SIG-M5 treated with dmso at 0.1 percent for 504 hours (cell line): Measurements from ENCODE around the gene PIAS4.
A peak's percentile ranks its signal among the peaks of the same experiment; 100 is the strongest.

Experiments
- DNase-seq: peaks from one replicate; lab custom pipeline; 2025; ENCODE audit not compliant: unreplicated experiment; lab: John Stamatoyannopoulos, UW

PIAS4 gene

DNA sequence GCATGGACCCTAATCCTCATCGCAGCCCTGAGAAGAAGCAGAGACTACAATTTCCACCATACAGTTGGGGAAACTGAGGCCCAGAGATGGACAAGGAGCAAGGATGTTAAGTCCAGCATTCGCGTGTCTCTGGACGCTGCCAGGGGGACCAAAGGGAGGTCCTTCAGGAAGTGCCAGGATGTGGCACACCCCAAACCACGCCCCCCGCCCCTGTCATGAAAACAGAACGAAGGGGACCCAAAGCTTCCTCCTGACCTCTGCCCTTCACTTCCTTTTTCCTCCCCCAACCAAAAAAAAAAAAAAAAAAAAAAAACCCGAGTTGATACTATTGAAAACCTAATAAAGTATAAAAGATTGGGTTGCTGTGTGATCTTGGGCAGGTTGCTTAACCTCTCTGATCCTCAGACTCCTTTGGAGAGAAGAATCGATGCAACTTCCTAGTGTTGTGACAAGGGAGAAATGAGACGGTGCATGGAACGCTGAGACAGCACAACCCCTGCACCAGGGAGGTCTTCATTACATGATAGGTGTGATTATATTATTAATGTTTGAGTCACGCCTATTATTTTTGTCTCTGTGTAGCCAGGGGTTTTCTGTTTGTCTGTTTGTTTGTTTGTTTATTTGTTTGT, 61.9 kb downstream of the PIAS4 start:
- DNase-seq: peak; percentile 17

DNA sequence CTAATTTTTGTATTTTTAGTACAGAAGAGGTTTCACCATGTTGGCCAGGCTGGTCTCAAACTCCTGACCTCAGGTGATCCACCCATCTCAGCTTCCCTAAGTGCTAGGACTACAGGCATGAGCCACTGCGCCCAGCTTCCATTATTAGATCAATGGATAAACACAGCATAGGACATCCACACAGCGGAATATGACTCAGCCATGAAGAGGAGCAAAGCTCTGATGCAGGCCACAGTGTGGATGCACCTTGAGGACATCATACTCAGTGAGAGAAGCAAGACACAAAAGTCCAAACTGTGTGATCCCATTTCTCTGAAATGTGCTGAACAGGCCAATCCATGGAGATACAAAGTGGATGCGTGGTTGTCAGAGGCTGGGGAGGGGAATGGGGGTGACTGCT, 64.1 kb downstream of the PIAS4 start:
- DNase-seq: no peak

DNA sequence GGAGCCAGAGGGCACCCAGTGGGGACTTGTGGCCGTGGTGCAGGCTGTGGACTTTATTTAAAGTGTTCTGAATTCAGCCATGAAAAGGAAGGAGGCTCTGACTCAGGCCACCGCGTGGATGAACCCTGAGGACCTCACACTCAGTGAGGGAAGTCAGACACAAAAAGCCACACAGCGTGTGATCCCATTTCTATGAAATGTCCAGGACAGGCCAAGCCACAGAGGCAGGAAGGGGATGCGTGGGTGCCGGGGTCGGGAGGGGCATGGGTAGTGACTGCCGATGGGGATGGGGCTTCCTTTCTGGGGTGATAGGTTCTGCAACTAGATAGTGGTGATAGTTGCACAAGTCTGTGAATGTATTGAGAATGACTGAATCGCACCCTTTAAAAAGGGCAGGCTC, 67.8 kb downstream of the PIAS4 start:
- peak; percentile 37 for DNase-seq

DNA sequence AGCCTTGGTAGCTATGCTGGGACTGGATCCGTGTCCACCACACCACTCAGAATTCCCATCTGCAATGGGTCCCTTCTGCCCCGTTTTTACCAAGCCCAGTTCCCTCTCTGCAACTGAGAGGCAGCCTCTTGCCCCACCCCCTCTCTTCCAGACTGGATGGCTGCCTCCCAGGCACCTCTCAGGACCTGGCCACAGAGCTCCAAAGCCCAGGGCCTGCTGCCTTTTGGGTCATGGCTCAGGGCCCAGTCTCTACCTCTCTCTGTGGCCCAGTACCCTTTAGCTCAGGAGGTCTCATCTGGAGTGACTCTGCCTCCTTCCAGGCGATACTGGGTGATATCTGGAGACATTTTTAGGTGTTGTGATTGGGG, 69.5 kb downstream of the PIAS4 start:
- DNase-seq: no peak

DNA sequence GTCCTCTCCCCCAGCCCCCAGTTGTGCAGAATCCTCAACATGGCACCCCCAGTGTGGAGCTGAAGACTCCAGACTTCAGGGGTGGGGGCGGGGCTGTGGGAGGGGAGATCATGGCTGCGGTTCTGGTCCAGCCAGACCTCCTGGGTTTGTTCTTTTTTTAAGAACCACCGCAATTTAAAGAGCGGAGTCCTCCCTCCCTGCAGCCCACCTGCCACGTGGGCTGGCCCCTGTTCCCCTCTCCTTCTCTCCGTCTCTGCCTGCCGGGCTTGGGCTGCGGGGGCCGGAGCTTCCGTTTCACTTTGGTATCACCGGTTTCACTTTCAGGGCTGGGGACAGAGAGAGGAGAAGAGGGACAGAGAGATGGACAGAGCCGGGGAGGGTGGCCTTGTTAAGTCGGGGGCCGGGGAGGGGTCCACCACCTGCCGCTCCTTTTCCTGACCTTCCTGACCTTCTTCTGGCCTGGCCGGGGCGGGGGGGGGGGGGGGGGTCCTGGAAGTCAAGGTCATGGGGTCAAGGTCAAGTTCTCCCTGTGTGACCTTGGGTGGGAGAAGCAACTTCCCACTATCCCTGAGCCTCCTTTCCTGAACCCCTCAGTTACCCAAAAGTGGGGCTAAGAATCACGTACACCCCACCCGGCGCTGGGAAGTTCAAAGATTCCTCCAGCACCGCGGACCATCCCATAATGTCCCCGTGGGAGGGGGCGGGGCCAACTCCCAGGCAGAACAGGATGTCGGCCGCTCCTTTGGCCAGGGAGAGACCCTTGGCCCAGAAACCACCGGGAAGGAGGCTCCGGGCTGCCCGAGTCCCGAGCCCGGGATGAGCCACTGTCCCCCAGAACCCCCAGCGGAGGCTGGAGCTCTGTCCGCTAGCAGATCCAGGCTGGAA, 70.5 kb downstream of the PIAS4 start:
- DNase-seq: peak; percentile 40

DNA sequence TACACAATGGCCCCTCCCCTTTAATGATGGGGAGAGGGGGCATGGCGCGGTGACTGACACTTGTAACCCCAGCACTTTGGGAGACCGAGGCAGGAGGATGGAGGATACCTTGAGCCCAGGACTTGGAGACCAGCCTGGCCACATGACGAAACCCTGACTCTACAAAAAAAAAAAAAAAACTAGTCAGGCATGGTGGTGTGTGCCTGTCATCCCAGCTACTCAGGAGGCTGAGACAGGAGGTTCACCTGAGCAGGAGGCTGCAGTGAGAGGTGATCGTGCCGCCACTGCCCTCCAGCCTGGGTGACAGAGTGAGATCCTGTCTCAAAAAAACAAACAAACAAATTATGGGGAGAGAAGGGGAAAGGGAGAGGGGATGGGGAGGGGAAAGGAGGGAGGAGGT, 72.9 kb downstream of the PIAS4 start:
- no peak for DNase-seq

DNA sequence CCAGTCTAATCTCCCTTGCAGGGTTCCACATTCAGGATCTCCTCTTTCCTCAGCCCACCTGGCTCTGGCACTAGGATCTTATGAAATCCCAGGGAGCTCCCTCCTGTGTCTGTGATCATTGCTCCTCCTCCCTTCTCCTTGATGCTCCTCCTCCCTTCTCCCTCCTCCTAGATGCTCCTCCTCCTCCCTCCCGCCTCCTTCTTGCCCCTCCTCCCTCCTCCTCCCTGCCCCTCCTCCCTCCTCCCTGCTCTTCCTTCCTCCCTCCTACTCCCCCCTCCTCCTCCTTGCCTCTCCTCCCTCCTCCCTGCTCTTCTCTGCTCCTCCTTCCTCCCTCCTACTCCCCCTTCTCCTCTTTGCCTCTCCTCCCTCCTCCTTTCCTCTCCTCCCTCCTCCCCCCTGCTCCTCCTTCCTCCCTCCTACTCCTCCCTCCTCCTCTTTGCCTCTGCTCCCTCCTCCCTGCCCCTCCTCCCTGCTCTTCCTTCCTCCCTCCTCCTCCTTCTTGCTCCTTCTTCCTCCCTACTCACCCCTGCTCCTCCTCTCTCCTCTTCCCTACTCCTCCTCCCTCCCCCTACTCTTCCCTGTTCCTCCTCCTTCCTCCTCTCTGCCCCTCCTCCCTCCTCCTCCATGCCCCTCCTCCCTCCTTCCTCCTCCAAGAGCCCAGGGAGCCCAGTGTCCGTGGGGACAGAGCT, 74.0 kb downstream of the PIAS4 start:
- no peak for DNase-seq

DNA sequence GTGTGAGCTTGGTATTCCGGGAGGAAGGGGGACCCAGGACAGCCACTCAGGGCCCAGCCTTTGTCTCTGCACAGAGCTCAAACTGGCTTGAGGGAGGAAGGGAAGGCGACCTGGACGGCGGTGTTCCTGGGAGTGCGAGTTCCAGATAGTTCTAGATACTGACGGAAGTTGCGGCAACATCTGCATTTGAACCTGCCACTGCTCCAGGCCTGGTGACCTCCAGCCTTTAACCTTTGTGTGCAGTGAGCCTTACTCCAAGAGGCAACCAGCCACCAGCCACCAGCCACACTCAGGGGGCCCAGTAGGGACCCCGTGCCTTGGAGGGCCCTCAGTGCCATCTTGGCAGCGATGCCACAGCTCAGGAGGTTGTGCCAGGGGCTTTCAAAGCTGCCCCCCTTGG, 74.6 kb downstream of the PIAS4 start:
- DNase-seq: no peak

DNA sequence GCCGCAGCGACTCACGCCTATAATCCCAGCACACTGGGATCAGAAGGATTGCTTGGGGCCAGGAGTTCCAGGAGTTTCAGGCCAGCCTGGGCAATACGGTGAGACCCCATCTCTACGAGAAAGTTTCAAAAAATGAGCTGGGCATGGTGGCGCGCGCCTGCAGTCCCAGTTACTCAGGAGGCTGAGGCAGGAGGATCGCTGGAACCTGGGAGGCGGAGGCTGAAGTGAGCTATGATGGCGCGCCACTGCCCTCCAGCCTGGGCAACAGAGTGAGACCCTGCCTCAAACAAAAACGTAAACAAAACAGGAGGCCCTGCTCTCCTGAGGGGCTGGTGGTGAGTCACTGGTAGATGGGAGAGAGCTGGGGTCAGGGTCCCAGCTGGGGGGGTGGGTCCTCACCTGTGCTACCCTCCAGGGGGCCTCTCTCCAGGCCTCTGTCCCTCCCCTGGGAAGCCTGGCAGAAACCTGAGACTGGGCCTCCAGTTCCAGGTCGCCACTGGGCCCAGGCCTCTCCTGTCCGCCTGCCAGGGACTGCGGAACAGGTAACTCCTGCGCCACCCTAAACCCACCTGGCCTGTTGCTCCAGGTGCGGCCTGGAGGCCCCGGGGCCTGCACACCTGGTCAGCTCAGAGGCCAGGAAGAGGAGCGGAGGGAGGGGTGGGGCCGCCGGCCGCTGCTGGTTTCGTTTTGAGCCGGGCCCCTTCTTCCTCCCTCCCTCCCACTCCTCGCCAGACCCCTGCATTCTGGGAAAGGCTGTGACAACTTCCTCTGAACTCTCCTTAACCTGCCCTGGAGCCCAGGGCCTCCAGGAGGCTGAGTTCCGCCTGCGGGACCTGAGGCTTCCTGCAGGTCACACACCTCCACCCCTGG, 76.4 kb downstream of the PIAS4 start:
- DNase-seq: peak; percentile 19

DNA sequence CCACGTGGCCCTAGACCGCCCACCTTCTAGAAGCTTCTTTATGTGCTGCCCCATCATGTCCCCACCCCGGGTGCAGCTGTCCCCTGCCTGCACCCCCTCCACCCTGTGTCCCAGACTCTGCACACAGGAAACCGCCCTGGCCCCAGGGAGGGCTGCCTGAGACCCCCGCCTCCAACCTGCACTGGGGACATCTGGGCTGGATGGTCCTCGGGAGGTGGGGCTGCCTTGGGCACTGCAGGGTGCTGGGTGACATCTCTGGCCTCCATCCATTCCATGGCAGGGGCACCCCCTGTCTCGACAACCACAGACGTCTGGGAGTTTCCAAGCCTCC, 77.0 kb downstream of the PIAS4 start:
- no peak for DNase-seq

DNA sequence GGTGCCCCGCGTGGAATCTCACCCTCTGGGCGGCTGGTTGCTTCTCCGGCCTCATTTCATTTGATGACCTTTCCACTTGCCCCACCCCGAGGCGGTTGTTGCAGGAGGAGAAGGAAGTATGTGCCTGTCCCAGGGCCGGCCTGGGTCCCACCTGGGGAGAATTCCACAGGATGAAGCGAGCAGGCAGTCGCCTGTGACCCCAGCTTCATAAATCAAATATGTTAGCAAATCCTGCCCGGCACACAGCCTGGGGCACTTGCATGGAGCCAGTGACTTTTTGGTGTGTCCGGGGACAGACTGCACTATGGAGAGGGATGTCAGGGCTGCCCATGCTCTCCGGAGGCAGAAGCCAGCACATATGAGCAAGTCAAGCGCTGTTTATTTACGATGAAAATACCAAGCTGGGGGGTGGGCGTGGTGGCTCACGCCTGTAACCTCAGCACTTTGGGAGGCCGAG, 78.9 kb downstream of the PIAS4 start:
- DNase-seq: no peak

DNA sequence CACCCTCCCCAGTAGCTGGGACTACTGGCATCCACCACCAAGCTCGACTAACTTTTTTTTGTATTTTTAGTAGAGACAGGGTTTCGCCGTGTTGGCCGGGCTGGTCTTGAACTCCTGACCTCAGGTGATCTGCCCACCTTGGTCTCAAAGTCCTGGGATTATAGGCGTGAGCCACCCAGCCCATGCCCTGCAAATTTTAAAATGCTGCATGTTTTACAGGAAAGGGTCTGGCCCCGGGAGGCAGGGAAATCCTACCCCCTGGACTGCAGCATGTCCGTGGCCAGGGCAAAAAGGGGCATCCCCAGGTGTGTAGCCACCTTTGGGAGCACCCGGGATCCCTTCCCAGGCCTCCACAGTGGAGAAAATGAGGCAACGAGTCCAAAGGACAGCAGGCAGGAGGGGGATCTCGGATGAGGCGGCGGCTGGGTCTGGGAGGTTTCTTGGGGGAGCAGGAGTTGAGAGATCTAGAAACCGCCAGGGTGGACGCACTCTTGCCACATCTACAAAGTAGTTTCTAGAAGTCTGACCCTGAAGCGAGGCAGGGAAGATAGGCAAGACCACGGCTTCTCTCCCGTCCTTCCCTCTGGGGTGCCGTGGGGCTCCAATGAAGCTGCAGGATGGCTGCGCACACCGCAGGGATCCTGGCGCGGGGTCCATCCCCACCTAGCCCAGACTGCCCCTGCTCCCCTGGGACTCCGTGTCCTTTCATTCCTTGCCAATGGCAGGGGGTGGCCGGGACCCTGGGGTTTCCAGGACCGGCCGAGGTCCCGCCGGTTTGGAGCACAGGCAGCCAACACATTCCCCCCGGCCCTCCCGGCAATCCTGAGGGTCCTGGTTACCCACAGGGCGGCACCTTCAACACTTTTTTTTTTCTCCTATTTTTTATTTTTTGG, 80.5 kb downstream of the PIAS4 start:
- no peak for DNase-seq

DNA sequence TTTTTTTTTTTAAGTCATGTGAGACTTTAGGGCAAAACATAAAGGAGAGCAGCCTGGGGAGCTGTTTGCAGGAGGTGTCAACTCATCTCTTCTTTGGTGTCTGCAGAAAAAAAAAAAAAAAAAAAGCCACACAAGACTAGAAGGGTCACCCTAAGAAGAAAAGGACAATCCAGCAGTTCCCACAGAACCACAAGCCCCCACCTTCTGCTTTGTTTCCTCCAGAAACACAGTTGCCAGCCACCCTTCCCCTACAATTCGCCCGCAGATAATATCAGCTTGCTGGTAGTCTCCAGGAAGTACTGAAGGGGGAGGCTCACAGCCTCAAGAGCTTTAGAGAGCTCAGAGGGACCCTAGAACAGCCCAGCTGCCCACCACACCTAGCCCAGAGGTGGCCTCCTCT, 81.4 kb downstream of the PIAS4 start:
- DNase-seq: no peak
